Fibroblast of lung (primary cell): Measurements from ENCODE around the gene MINDY3.

Source experiments
- EZH2 ChIP-seq: IDR thresholded peaks from 2 replicates; pipeline ENCODE4 v1.5.1; 2012; ENCODE audit warnings: low read length, control low read depth, mild to moderate bottlenecking; ENCODE audit errors: missing control alignments
- TF ChIP-seq, protein P1 (sequence below), 2 donors: IDR thresholded peaks in 1 of 2; conservative IDR thresholded peaks in 1 of 2; 1 replicate in 1 of 2; 2 replicates in 1 of 2; pipeline ENCODE4 v1.5.1; 2011 to 2012; ENCODE audit warnings: low read length in 2 of 2, control low read depth in 1 of 2, inconsistent platforms in 1 of 2, low read depth in 1 of 2, mild to moderate bottlenecking in 1 of 2

DNA sequence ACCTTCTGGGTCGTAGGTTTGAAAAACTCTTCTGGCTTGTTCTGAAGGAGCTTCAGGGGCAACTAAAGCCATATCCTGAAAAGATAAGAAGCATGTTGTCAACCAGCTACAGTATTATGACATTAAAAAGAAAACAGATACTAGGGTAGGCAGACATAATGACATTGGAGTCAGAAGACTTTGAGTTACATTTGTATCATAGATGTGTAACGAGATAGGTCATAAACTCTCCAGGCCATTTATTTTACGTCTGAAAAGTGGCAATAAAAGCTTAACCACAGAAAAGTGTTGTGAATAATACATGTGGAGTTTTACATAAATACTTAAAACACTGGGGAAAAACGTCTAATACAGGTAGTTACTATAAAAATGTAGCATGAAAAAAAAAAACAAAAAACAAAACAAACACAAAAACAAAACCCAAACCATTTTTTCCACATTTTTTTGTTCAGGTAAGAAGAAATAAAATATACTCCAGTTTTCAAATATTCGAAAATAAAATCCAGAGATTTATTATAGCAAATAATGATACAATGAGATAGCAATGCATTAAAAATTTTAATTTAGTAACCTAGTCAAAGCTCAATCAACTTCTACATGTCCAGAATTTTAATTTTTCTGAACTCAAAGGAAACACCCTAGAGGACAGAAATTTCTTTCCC is 64.1 kb downstream of the MINDY3 start:
- TF ChIP-seq, protein P1, sequence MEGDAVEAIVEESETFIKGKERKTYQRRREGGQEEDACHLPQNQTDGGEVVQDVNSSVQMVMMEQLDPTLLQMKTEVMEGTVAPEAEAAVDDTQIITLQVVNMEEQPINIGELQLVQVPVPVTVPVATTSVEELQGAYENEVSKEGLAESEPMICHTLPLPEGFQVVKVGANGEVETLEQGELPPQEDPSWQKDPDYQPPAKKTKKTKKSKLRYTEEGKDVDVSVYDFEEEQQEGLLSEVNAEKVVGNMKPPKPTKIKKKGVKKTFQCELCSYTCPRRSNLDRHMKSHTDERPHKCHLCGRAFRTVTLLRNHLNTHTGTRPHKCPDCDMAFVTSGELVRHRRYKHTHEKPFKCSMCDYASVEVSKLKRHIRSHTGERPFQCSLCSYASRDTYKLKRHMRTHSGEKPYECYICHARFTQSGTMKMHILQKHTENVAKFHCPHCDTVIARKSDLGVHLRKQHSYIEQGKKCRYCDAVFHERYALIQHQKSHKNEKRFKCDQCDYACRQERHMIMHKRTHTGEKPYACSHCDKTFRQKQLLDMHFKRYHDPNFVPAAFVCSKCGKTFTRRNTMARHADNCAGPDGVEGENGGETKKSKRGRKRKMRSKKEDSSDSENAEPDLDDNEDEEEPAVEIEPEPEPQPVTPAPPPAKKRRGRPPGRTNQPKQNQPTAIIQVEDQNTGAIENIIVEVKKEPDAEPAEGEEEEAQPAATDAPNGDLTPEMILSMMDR (conservative IDR thresholded peaks at IDR 0.05 in 1 of 2, IDR thresholded peaks at IDR 0.05 in 1 of 2; ENCODE audit: low read depth in 1 of 2, low read length in 2 of 2): no peak
- no peak for TF ChIP-seq EZH2
